T follicular helper cell (primary cell): Measurements from ENCODE around the gene DCAF6.
A peak's percentile ranks its signal among the peaks of the same experiment; 100 is the strongest.
"Not testable (repeated sequence)": the region's sequence is repeated elsewhere in the genome, so short reads cannot be mapped to it uniquely, and the experiment has no call there.

Experiments used
- DNase-seq: peaks from one replicate; pipeline ENCODE4 v3.0.0-alpha.2; 2020; ENCODE audit warnings: low read depth

Gene DCAF6

DNA sequence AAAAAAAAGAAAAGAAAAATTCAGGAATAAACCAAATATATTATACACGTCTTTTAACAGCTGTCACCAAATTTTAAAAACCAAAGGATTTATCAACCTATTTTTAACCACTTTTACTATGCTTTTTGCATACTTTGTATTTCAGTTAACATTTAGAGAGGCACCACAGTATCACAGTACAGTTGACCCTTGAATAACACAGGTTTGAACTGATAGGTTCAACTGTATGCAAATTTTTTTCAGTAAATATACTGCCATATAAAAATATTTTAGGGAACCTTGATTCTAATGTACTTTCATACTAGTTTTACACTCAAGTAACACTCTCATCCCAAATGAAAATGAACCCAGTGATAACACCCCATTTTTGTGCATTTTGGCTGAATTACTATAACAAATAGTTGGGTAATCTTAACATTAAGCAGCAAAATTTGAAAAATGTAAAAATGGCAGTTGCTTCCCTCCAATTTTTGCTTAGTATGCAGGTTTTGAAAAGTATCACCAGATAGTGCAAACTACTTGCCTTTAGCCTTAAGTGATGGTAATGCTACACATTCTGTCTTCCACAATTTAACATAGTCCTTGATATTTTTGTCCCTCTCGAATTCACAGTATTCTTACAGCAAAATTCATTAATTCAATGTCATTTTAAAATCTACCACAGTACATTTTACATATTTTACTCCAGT lies 11.8 kb upstream of the DCAF6 start:
- DNase-seq = no peak

DNA sequence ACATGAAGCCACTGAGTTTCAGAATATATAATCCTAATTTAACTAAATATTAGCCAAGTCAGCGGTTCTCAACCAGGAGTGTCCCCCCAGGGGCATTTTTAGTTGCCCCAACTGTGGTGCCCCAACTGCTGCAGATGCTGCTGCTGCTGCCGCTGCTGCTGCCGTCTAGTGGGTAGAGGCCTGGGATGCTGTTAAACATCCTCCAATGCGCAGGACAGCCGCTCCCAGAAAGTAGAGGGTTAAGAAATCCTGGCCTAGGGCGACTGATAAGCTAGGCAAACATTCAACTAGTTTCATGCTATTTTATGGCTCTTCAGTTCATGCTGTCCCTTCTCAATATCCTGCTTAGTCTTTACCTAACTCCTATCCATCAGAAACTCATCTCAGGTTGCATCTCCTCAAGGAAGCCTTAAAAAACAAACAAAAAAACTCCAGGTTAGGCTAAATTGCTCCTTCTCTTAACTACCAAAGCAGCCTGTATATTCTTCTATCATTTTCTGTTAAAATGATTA lies 9.9 kb upstream of the DCAF6 start:
- no peak for DNase-seq

DNA sequence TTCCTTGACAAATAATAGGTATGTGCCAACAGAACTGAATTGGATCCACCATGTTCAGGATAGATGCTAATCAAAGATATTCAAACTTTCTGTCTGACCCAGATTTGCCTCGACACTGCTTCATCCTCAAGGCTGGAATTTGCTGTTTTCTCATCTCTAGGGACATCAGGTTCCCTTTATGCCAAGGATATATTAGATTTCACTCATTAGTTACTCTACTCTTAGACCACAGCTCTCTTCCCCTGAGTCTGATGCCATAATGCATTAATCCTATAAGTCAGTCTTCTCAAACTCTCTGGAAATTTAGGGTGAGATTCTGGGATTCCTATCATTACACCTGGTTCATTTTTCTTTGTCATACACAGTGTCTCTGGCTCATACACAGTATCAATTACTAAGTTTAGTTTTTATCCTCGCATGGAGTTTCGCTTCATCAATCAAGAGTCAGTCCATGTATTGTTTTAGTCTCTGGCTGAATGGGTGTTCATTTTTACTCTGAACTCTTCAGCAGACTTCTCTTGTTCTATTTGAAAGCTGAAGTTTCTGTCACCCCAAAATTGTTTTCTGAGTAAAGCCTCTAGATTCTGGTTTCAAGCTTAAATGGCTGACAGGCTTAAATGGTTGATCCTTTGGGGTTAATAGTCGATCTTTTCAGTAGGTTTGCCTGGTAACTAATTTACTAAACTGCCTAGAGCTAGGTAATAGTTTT lies 9.3 kb upstream of the DCAF6 start:
- no peak for DNase-seq

DNA sequence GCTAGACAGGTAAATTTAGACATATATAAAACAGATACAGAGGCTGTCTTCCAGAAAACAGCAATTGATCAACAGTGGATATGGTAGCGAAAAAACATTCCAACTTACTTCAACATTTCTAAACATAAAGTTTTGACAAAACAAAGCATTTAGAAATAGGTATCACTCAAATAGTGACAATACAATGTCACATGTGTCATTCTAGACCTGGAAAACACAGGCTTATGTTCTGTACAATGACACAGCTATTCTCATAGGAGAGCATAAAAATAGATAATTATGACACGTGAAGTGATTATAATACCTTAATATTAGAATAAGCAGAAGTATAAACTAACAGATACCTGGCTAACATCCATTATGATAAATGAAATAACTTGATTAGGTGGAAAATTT lies 8.0 kb upstream of the DCAF6 start:
- DNase-seq = no peak

DNA sequence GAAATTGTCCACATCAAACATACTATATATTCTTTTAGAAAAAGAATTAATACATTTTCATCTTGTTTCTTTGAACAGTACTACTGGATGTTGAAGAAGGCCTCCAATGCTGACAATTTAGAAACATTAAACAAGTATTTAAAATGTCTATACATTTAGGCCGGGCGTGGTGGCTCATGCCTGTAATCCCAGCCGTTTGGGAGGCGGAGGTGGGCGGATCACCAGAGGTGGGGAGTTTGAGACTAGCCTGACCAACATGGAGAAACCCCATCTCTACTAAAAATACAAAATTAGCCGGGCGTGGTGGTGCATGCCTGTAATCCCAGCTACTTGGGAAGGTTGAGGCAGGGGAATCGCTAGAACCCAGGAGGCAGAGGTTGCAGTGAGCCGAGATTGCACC lies 7.6 kb upstream of the DCAF6 start:
- not testable (repeated sequence) for DNase-seq

DNA sequence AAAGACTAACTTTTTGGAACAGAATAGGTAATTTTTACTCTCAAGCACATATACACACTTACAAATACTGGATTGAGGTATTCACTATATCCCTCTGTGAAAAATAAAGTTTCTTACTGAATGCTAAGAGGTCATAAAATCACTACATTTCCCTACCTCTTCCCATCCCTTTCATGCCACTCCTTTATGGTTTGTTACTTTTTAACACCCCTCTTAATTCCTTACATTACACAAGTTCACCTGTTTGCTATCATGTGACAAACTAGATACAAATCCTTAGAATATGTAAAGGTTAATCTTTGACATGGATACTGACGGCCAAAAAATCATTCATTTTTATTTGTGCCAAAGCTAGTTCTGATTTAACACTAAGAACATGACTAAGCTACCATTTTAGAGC lies 6.8 kb upstream of the DCAF6 start:
- no peak for DNase-seq

DNA sequence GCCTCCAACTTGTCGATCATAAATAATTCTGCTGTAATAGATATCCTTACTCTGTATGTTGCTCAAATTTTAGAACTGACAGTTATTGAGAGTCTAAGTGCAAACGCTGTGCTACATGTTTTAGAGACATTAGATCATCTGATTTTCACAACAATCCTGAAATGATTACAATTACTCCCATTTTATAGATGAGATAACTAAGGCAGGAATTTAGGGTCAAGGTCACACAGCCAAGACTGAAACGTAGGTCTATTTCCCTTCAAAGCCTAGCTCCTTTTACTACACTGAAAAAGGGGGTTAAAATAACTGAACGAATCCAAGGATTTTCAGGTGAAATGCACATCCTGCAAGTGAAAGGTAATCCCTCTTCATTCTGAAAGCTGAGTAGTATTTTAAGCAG lies 2.7 kb upstream of the DCAF6 start:
- DNase-seq = no peak

DNA sequence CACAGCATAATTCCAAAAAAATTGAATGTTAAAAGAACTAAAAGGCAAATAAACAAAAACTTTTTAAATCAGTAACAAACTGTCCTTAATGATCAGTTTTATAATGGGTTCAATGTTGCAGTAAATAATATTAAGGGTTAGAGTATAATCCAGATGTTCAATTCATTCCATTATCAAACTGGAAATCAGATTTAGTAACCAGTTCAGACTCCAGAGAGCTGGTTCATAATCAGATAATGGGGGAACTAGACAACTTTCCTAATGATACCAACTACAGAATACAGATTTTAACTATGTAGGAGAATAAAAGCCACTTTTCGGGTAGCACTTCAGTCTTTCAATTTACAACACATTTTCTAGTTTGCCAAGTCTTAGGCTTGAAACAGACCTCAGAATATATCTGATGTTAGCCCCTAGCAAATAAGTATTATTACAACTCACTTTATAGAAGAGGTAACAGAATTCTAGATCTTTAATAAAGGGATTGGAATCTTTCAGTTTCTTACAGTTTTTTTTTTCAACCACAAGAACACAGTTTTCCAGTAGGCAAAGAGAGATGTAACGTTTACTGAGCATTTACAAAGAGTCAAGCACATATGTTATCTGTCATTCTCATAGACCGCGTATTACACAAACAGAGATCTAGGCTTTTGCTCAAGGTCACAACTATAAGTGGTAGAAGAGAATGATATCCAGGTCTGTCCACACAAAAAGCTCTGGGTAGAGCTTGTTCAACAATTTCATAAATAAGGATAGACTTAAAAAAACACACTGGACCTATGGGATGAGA lies 1.9 kb upstream of the DCAF6 start:
- no peak for DNase-seq

DNA sequence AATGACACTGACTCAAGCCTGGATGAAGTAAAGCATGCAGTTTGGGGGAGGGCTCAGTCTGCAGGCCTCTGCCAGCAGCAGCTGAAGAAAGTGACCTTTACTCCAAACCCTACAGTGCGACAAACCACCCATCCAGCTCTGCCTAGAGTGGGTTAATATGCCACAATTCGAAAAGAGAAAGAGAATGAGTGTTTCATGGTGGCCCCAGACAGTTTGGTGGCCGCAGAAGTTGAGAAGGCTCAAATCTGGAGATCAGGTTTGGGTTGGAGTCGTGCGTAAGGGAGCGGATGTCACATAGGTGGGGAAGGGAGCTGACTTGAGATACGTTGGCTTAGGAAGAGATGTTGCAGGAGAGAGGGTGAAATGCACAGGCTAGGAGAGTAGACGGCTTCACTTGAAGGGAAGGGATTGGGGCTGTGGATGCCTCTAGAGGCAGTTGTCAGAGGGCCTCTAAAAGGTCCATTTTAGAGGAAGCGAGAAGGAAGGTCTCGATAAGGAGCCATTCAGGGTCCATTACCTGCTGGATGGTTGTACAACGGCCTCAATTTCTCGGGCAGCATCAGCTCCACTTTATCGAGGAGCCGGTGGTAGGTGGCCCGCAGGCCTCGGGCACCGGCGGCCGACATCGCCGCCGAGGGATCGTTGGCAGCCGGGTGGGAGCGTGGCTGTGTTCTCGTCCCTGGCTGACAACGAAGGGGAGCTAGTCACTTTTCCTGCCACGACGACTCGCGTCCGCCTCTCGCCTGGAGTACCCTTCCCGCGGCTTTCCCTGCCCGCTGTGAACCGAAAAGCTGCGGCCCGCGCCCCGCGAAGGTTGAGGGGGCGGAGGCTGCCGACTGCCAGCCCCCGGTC lies 1.0 kb upstream of the DCAF6 start:
- peak; percentile 3 for DNase-seq

DNA sequence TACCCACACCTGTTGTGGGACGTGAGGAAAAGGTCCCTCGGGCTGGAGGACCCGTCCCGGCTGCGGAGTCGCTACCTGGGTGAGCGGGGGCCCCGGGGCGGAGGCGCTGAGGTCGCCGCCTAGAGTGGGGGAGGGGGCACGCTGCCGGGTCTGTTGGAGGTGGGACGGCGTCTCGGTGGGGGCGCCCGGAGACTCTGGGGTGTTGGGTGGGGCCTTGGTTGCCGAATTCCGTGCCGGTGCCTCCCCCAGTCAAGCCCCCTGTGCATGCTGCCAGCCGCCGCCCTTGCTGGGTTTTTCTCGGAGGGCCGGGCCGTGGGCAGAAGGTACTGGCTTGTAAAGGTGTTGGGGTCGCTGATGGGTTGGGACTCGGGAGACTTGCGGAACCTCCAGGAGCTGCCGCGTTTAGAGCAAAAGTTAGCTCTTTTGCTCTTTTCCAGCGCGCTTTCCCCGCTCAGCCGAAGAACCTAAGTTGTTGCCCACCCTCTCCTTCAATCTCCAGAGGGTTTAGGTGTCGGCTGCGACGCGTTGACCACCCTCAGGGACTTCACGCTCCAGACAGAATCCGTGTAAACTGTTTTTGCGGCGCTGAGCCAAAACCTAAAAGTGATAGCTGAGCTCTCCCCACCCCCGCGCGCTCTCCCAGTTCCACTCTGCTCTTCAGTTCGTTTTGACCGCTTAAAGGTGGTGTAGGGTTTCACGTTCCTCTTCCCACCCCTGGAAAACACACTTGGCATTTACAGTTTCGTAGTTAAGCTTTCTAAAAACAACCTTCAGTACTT lies 636 bp downstream of the DCAF6 start, which contains the start of gene MPC2:
TSS of gene MPC2 (minus strand) at position 143 of the 779 bp plus-strand sequence. CDS start 1,231 bp downstream, outside the sequence.
- peak; percentile 53 for DNase-seq

DNA sequence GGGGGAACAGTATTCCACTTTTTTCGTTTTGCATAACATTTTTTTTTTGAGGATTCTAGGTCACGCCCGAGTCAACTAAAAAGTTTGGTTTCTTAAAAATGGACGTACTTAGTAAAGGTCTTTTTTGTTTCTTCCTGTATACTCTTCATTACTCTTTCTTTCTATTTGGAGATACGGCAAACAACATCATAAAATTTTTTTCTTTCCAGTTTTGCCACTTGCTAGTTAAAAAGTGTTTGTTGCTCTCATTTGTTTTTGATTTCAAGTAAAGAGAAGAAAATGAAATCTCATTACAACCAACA lies 1.2 kb downstream of the DCAF6 start:
- no peak for DNase-seq

DNA sequence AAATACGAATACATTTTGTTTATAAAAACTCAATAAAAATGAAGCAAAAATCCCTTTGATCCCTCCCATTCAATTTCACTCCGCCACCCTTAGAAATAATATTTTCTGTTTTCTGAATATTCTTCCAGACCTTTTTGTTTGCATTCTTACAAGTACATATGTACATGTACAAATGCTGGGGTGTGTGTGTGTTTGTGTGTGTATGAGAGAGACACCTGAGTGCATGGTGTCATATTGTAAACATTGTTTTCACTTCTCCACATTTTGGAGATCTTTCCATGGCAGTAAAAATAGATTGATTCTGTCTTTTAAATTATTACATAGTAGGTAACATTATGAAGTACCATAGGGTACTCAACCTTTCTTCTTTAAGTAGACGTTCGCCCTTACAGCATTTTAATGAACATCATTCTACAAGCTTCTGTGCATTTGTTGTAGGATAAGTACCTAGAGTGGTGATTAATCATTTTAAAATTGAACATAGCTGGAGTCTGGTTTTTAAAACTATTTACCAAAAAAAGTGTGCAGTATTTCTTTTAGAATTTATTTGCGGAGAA lies 1.7 kb downstream of the DCAF6 start:
- no peak for DNase-seq

DNA sequence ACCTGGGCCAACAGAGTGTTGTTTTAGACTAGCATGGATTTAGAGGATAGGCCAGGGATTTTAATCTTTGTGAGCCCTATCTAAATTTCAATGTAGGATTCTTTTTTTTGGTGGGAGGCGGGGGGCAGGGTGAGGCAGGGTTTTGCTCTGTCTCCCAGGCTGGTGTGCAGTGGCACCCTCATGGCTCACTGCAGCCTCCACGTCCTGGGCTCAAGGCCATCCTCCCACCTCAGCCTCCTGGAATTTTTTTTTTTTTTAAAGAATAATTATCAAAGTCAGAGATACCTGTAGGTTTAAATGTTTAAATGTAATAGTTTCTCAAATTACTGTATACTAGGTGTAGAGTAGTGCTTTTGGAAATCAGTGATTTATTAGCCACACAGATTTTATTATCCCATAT lies 3.8 kb downstream of the DCAF6 start:
- DNase-seq = no peak

DNA sequence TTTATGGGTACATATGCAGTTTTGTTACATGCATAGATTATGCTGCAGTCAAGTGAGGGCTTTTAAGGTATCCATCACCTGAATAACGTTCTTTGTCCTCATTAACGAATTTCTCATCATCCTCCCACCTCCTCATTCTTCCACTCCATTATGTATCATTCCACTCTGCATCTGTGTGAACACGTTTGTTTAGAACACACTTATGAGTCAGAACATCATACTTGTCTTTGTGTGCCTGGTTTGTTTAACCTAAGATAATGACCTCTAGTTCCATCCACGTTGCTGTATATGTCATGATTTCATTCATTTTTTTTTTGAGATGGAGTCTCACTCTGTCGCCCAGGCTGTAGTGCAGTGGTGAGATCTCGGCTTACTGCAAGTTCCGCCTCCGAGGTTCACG lies 7.1 kb downstream of the DCAF6 start:
- no peak for DNase-seq

DNA sequence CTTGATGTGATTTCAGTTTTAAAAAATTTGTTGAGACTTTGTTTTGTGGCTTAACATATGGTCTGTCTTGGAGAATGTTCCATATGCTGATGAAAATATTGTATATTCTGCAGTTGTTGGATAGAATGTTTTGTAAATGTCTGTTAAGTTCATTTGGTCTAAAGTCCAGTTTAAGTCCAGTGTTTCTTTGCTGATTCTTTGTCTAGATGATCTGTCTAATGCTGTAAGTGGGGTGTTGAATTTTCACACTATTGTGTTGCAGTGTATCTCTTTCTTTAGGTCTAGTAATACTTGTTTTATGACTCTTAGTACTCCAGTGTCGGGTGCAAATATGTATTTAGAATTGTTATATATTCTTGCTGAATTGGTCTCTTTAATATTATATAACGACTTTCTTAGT lies 11.2 kb downstream of the DCAF6 start:
- no peak for DNase-seq

DNA sequence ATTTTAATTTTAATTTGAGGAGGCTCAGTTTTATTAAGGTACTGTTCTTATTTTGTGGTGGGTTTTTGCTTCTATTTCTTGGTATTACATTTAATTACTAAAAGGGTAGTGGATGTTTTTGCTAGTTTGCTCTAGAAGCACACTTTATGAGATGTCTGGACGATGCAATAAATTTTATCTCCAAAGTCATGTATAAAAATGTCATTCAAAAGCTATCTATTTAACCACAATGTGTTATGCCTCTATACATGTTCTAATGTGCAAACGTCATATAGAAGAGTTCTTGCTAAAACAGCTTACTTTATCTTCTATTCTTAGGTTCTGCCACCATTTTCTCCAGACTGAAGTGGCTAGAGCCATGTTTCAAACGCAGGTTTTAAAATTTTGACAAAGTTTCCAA lies 13.3 kb downstream of the DCAF6 start:
- no peak for DNase-seq

DNA sequence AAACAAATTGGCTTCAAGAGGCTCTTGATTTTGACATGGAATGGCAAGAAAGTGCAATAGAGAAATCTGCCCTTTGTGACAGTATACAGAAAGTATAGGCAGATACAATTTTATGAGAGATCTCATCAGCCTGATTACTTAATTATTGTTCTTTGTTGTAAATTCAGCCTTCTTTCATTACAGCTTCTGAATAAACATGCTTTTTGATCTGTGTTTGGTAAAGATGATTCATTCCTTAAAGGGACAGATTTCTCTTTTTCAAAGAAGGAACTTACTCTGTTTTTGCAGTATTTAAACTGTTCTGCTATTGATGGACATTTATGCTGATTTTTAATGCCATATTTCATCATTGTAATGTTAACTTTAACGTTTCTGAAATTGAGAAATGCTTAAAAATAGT lies 14.1 kb downstream of the DCAF6 start:
- DNase-seq = no peak

DNA sequence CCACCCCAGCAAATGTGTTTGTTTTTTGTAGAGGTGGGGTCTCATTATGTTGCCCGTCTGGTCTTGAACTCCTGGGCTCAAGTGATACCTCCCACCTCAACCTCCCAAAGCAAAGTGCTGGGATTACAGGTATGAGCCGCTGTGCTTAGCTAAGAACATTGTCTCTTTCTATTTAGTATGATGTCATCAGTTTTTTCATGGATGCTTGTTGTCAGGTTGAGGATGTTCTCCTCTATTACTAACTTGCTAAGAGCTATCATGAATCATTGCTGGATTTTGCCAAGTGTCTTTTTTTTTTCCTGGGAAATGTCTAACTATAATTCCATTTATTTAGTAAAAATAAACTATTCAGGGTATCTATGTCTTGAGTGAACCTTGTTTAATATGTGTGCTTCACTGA lies 19.4 kb downstream of the DCAF6 start:
- DNase-seq = no peak

DNA sequence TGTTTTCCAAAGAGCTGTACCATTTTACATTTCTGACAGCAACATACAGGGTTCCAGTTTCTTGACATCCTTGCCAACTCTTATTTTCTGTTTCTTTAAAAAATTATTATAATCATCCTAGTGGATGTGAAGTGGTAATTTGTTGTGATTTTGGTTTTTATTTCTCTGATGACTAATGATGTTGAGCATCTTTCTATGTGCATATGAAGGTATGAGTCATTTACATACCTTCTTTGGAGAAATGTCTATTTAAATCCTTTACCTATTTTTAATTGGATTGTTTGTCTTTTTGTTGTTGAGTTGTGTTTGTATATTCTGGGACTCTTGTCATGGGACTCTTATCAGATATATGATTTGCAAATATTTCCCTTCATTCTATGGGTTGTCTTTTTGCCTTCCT lies 21.2 kb downstream of the DCAF6 start:
- DNase-seq = no peak

DNA sequence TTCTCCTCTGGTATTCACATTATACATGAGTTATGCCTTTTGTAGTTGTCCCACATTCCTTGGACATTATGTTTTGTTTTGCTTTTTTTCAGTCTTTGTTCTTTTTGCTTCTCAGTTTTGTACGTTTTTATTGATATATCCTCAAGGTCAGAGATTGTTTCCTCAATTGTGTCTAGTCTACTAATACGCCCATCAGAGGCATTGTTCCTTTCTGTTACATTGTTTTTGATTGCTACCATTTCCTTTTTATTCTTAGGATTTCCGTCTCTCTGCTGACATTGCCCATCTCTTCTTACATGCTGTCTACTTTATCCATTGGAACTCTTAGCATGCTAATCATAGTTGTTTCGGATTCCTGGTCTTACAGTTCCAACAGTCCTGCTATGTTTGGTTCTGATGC lies 28.2 kb downstream of the DCAF6 start:
- no peak for DNase-seq

DNA sequence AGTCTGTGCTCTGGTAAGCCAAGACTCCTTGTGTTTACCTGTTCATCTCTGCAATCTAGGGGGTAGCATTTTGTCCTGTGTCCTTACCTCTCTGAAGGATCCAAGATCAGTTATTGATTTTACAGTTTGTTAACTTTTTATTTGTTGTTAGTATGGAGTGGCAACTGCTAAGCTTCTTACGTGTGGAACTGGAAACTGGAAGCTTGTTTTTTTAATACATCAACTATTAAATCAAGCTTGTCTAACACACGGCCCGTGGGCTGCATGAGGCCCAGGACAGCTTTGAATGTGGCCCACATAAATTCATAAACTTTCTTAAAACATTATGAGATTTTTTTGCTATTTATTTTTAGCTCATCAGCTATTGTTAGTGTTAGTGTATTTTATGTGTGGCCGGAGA lies 29.6 kb downstream of the DCAF6 start:
- no peak for DNase-seq
